ENCODE data around the gene PNPLA5.

DNA sequence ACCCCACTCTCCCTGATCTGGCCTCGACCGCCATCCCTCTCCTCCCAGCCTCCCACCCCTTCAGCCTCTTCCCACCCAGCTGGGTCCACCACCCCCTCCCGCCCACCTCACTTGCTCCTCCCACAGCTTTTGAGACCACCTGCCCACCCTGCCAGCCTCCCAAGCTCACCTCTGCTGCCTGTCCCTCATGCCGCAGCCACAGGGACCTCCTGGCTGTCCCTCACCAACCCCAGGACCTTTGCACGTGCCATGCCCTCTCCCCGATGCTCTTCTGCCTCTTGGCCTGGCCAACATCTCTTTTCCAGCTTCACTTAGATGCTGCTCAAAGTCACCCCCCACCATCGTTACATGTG, 6.5 kb downstream of the PNPLA5 start:
- TF ChIP-seq, protein P1, sequence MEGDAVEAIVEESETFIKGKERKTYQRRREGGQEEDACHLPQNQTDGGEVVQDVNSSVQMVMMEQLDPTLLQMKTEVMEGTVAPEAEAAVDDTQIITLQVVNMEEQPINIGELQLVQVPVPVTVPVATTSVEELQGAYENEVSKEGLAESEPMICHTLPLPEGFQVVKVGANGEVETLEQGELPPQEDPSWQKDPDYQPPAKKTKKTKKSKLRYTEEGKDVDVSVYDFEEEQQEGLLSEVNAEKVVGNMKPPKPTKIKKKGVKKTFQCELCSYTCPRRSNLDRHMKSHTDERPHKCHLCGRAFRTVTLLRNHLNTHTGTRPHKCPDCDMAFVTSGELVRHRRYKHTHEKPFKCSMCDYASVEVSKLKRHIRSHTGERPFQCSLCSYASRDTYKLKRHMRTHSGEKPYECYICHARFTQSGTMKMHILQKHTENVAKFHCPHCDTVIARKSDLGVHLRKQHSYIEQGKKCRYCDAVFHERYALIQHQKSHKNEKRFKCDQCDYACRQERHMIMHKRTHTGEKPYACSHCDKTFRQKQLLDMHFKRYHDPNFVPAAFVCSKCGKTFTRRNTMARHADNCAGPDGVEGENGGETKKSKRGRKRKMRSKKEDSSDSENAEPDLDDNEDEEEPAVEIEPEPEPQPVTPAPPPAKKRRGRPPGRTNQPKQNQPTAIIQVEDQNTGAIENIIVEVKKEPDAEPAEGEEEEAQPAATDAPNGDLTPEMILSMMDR (optimal IDR thresholded peaks at IDR 0.05 in 1 of 3, IDR thresholded peaks at IDR 0.05 in 1 of 3, conservative IDR thresholded peaks at IDR 0.05 in 1 of 3; ENCODE audit: extremely low read depth in 1 of 3, insufficient read depth in 2 of 3, low read length in 3 of 3): no peak
- TF ChIP-seq EZH2 (IDR thresholded peaks at IDR 0.05; ENCODE audit: low read length): no peak
